GM12872 (cell line): Measurements from ENCODE around the gene MAZ.

Experiments
- CTCF ChIP-seq: IDR thresholded peaks from 3 replicates; pipeline ENCODE4 v1.5.1; 2011; ENCODE audit warnings: low read depth, mild to moderate bottlenecking, low read length, moderate library complexity; ENCODE audit not compliant: insufficient read depth

MAZ gene

GRCh38 chr16:29779474-29779873 is 26.9 kb upstream of the MAZ start:
- no peak for TF ChIP-seq CTCF

DNA sequence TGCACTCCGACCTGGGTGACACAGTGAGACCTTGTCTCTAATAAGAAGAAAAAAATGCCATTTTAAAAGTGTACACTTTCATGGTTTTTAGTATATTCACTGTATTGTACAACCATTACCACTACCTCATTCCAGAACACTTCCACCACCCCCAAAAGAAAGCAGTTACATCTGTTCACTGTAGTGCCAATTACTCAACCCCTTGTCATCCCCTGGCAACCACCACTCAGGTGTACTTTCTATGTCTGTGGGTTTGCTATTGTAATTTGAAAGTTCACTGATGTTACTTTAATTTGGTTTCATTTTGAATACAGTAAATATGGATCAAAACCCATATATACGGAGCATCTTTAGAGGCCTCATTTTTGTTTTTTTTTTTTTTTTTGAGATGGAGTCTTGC is 22.2 kb upstream of the MAZ start:
- TF ChIP-seq CTCF, result no peak

- peak; percentile 86 for TF ChIP-seq CTCF
Measured at GRCh38 chr16:29784901-29785500, 21.3 kb upstream of the MAZ start.

DNA sequence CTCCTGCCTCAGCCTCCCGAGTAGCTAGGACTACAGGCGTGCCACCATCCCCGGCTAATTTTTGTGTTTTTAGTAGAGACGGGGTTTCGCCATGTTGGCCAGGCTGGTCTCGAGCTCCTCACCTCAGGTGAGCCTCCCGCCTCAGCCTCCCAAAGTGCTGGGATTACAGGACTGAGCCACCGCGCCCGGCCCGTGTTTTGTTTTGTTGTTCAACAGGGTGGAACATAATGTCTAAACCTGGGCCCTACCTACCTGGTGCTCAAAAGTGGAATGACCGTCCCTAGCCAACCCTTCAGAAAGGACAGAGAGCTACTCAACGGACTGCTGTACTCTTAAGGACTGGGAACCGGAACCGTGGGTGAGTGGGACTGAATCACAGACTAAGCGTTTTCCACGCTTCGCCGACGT is 16.6 kb upstream of the MAZ start:
- no peak for TF ChIP-seq CTCF

GRCh38 chr16:29790183-29790948 is 16.0 kb upstream of the MAZ start, which contains the start of gene KIF22:
KIF22 (plus strand) TSS chr16:29790751; CDS start chr16:29790760, 9 bp downstream.
- TF ChIP-seq CTCF, result peak; percentile 84

- TF ChIP-seq CTCF, result no peak
Measured at GRCh38 chr16:29790949-29791844, 15.1 kb upstream of the MAZ start.
